ENCODE measurements around the gene ARHGAP42.

ARHGAP42 gene

DNA sequence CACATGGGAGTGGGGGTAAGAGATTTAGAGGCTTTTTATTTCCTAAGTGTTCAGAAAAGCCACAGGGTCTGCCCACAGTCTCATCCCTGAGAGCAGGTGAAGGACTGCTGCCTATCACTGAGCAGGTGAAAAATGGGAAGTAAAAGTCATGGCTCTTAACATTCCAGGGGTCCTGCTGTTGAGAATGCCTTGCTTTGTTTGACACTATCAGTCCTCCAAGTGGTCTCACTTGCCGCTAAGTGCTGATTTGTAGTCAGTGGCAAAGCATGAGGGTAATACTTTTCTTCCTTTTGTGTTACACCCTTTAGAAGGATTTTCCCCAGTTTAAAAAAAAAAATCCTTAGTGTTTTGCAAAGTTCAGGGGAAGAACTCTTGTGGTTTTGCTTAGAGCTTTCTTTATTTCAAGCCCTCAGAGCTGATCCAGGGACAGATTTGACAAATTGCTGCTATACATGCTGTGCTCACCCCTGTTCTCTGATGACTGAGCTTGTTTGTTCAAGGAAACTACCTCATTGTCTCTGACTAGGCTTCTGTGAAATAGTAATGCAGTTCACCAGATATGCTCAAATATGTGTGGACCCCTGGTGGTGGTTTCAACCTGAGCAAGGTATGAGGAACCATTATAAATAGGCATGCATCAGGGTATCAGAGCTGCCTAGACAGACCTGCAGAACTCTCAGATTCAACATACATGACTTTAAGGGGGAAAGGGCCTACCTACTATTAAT, 141.0 kb downstream of the ARHGAP42 start:
- in situ Hi-C loops (cut with HindIII; ENCODE audit: low sequenced_read_pairs): no loop called here

DNA sequence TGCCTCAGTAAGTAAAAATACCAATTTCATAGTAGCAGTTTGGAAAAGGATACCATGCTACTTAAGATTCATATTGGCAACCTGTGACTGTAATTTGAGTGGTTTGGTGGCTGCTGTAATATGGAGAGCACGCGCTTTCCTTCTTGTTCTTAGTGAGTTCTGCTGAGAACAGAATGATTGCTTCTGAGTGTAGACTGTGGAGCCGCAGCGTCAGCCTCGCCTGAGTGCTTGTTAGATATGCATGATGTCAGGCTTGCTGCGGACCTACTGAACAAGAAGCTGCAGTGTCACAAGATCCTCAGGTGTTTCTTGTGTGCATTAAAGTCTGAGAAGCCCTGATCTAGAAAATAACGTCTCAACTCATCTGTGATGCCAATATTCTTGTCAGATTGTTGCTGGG, 143.2 kb downstream of the ARHGAP42 start:
- in situ Hi-C loops (cut with HindIII; ENCODE audit: low sequenced_read_pairs): no loop called here

DNA sequence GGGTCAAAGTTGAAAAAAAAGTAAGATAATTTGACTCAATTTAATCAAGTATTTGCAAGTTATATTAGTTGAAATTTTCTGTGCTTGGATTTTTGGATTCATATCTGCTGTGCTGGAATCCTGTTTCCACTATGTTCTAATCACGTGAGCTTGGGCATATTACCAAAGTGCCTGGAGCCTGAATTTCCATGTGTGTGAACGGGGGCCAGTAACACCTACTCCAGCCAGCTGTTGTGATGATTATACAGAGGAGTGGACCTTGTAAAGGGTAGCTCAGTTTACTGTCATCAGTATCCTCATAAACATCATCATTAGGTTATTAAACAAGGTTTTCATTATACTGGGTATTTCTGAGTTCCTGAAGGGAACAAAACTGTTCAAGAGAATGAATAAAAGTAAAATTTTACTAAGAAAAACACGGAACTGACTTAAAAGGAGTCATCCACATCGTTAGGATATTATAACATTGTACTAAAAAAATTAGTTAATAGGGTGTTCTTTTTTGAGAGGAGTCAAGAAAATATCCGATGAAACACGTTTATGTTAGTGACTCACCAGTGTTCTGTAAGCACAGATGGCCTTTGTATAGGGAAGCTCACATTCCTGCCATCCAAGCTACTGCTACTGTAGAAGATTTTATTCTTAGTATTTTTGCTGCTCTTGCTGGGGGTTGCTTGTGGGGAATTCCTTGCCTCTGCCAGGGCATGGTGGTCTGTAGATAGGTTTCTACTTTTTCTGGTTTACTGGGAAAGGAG, 144.1 kb downstream of the ARHGAP42 start:
- in situ Hi-C loops (cut with HindIII; ENCODE audit: low sequenced_read_pairs): no loop called here

DNA sequence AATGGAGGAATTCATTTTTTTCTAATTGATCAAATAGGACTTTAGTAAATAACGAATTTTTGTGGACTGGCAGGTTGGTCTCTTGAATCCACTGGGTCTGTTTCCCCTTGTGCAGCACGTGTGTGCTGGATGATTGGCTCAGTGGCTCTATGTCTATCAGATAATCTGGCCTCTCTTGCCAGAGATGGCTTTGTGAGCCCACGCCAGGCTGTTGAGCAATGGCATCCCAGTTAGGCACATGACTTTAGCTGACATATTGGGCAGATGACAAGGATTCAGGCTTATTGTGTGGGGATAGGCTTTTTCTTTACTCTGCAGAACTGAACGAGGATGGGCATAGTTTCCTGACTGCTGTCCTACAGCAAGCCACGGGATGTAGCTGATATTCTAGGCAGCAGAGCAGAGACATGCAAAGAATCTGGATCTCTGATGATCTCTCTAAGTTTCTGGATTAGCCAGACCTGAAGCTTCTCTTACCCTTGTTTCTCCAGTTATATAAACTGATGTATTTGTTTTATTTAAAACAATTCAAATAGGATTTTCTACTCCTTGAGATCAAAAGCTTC, 144.9 kb downstream of the ARHGAP42 start:
- in situ Hi-C loops (cut with HindIII; ENCODE audit: low sequenced_read_pairs): no loop called here

DNA sequence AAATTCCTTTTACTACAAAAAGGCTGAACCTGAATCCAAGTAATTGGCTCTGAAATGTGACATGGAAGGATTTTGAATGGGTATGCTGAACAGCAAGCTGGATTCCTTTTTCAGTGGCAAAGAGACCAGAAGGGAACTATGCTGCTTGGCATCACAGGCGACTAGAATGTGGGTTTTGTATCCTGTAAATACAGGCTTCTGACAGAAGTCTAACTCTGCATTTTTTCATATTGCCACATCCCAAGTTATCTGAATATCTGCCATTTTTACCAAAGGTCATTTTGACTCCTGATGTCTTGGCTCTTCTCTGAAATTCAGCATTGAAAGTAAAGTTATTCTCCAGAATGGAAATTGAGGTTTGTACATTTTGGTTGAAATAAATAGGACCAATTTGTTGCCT, 145.7 kb downstream of the ARHGAP42 start:
- in situ Hi-C loops (cut with HindIII; ENCODE audit: low sequenced_read_pairs): no loop called here

DNA sequence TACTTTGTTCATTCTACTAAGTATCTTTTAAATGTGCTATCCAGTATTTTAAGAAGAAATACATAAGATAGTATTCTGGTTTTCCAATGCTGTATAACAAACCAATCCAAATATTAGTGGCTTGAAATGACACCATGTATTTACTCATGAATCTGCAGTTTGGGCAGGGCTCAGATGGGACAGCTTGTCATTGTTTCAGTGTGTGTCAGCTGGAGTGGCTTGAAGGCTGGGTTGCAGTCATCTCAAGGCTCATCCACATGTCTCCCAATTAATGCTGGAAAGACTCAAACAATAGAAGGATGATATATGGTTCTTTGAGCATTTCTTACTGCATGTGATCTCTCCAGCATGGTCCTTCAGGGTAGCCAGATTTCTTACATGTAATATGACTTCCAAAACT, 146.2 kb downstream of the ARHGAP42 start:
- in situ Hi-C loops (cut with HindIII; ENCODE audit: low sequenced_read_pairs): no loop called here

DNA sequence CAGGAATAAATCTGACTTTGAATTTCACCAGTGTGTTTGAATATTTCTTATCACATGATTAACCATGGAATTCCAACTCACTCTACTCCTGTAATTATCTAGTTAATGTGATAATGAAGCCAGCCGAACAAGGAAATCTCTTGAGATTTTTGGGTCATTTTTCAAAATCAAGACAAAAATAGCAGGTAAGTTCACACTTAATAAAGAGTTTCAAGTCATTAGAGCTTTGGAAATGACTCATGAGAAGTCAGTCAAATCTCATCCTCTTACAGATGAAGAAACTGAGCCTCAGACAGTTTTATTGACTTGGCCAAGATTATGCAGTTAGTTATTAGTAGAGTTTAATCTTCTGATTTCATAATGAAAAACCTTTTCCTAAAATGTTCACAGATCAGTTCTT, 148.8 kb downstream of the ARHGAP42 start:
- in situ Hi-C loops (cut with HindIII; ENCODE audit: low sequenced_read_pairs): no loop called here

DNA sequence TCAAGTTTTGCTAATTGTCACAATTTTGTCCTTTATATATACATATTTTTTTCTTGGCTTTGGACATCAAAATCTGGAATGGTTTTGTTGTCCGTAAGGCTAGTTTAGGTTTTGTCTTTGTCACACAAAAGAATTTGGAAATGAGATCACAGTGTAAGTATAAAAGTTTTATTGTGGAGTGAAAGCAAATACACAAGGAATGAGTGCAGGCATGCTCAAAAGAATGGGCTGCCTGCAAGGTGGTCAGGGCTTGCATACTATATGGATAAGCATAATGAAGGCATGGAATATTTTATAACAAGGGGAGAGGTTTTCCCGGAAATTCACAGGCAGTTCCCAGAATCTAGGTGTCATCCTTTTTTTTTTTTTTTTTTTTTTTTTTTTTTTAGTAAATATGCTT, 150.2 kb downstream of the ARHGAP42 start:
- in situ Hi-C loops (cut with HindIII; ENCODE audit: low sequenced_read_pairs): no loop called here

DNA sequence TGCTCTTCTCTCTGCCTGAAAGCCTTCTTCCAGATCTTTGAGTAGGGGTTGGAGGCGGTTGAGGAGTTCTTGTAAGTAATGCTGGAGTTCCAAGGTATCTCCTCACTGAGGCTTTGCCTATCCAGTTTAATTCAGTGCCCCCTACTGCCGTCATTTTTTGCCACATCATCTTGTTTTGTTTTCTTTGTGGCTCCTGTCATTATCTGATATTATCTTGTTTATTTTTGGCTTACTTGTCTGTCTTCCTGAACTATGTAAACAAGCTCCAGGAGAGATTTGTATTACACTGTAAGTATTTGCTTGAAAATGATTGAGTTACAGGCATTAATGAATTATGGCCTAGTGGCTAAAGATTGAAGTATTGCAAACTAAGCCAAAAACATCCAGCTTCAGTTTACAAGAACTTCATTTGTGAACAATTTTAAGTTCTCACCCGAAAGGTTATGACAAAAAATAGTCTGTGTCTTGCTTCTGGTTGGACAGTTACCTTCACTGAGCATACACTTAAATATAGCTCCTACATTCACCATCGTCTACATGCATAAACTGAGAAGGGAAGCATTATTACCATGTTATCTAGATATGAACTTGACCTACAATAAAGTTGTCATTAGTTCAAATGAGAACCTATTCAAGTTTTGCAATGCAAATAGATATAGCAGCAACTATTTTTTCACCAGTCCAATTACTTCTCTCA, 154.8 kb downstream of the ARHGAP42 start:
- in situ Hi-C loops (cut with HindIII; ENCODE audit: low sequenced_read_pairs): no loop called here

DNA sequence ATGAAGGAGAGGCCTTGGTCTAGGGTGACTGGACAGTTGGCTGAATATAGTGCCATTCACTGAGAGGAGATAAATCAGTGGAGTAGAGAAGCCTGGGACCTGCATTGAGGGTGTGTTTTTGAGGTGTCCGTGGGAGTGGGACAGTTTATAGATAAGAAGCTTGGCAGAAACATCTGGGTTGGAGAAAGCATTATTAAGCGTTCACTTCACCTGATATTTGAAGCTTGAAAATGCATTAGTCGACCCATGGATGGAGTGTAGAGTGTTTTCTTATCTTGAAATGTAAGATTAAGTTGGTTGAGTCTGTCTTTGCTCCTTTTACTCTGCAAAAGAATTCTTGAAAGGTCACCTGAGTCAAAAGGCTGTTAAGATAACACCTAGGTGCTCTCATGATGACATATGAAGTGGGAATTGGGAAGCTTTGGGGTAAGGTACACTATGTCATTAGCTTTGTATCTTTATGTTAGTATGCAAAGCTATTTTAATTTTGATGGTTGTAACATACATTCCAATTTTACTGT, 160.7 kb downstream of the ARHGAP42 start:
- in situ Hi-C loops (cut with HindIII; ENCODE audit: low sequenced_read_pairs): no loop called here

DNA sequence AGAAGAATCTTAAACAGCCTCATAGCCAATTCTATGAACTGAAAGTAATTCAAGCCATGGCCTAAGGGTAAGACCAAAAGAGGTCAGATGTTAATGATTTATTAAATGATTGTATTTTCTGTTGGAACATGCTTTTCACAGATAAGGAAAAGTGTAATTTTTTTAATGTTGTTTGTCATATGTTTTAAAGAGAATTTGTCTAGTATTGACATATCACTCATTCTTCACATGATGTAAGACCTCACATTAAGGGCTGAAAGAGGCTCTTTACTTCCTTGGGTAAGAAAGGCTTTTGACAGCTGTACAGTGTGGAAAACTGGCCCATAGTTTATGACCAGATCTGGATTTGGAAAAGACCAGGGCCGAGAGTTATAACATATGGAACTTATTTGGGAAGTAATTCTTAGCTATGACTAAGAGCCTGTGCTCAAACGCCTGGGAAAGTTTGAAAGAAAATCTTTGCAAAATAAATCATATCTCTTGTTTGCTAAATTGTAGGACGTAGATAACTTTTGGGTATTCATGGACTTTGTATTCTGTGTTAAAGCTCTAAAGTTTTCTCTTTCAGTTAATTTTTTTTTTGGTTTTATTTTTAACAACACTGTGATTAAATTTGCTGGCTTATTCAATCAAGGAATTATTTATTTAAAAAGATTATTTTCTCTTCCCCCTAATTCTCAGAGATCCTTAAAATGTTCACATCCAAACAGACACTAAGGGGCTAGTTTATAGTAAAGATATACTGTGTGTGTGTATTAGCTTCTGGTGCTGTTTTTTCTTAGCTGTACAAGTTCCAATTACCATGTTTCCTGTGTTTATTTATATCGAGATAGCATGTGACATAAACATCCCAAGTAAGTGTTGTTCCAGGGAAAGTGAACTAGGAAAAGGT, 162.2 kb downstream of the ARHGAP42 start:
- in situ Hi-C loops (cut with HindIII; ENCODE audit: low sequenced_read_pairs): no loop called here

DNA sequence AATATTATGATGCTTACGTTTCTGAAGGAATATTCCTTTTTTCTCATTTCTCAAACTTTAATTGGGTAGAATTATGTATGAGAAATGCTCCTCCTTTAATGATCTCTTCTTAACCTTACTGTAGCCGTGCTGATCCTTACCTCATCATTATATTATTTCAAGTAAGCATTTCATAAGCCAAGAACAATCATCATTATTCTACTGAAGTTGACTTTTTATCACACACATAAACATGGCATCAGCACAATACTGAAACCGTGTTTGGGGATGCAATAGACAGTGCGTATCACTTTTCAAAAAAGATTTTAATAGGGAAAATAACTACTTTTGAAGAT, 162.8 kb downstream of the ARHGAP42 start:
- in situ Hi-C loops (cut with HindIII; ENCODE audit: low sequenced_read_pairs): no loop called here

DNA sequence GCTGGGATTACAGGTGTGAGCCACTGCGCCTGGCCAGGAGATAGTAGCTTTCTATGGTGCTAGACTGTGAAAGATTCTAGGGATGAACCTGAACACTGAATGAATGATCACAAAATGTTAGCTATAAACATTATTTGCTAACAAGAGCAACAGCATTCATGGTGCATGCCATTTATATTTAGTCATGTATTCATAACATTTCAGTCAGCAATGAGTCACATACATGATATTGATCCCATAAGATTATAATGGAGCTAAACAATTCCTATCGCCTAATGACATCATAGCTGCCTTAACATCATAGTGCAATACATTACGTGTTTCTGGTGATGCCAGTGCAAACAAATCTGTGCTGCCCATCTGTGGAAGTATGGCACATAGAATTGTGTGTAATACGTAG, 164.1 kb downstream of the ARHGAP42 start:
- in situ Hi-C loops (cut with HindIII; ENCODE audit: low sequenced_read_pairs): no loop called here

DNA sequence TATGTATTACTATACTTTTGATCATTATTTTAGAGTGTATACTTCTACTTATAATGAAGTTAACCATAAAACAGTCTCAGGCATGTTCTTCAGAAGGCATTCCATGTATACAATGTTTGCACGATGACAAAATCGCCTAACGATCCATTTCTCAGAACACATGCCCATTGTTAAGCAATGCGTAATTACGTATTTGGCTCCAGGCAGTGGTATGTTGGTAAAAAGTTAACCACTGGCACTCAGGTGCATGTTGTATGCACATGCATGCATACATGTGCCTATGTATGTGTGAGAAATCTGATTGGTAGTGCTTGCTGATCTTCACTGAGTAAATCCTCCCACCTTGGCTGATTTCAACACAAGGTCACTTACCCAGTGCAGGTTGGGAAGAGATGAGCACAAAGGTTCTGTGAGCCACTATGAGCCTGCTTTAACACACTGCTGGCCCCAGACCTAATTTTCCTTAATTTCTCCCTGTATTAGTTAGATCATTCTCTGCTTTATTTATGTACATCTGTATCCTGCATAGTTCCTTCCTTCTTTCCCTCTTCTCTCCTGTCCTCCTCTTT, 164.6 kb downstream of the ARHGAP42 start:
- in situ Hi-C loops (cut with HindIII; ENCODE audit: low sequenced_read_pairs): no loop called here

DNA sequence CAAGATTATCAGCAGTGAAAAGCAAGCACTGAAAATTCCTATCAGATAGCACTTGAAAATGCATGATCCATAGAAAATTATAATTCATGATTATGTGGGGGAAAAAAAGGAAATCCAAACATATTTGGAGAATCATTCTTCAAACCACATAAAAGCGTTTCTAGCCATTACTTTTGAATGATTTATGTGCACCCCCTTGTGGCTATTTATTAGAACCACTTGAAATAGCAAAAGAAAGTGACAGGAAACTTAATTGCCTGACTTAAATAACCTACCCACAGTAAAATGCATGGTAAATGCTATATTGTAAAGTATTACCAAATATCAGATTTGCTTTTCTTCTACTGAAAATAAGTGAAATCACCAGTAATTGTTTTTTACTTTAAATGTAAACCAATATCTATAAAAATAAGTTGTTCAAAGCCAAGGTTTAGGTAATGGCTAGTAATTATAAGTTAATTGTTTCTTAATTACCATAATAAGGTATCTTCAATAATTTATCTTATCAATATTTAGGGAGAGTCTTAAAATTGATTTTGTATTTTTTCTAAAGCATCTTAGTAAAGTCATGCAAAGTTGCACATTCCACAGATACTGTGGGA, 168.5 kb downstream of the ARHGAP42 start:
- in situ Hi-C loops (cut with HindIII; ENCODE audit: low sequenced_read_pairs): no loop called here

DNA sequence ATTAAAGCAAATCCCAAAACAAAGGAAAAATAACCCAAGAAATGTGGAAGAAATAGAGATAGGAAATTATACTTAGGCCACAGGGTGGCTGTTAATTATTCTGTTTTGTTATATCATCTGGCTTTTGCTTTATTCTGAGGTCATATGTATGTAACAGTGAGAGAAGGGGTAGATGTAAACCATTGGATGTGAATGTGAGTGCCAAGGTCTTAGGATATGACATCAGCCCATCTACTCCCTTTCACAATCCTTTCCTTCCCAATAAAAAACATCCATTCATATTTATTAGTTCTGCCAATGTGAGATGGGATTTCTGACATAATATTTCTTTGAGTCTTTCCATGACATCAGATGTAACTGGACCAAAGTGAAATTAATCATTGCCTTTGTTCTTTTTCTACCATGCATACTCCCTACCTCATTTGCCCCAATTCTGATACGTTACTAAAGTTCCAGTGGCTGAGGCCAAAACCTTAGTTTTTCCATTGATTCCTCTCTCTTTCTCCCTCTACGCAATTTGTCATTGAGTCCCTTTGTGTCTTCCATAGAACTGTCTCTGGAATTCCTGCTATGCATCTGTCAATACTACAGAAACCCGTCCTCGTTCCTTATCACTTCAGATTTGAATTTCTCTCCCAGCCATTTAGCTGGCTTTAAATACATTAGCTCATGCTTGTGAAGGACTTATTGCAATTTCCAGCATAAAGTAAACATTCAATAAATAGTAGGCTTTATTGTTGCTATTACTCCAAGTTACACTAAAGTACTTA, 170.3 kb downstream of the ARHGAP42 start:
- in situ Hi-C loops (cut with HindIII; ENCODE audit: low sequenced_read_pairs): no loop called here

DNA sequence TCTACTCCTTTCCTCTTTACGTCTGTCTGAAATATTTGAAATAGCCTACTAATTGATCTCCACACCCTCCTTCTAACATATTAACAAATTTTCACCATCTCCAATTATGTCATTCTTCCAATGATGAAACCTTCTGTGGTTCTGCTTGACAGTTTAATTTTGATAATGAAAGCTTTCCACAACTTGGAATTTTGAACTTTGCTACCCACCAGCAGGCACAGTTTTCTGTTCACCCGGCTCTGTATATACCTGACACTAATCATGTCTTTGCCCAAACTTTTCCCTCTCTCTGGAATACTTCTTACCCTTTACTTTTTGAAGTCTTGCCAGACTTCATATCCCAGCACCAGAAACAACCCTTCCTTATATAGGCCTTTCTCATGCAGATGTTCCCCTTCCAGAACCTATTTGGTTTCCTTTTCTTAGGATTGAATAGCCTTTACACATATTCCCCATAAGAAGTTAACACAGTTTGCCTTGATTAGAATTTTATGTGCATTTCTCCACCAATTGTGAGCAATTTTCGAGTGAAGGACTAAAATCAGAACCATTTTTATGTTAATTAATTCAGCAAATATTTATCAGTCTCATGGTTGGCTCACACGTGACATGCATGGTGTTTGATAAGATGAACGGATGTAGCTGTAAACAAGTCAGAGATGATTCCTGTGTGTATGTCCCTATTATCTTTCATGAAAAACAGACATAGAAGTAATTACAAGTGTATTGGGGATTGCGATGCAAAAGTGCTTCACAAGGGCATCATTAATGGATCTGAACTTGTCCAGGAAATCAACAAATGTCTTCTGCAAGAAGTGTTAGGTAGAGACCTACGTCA, 173.4 kb downstream of the ARHGAP42 start:
- in situ Hi-C loops (cut with HindIII; ENCODE audit: low sequenced_read_pairs): no loop called here

DNA sequence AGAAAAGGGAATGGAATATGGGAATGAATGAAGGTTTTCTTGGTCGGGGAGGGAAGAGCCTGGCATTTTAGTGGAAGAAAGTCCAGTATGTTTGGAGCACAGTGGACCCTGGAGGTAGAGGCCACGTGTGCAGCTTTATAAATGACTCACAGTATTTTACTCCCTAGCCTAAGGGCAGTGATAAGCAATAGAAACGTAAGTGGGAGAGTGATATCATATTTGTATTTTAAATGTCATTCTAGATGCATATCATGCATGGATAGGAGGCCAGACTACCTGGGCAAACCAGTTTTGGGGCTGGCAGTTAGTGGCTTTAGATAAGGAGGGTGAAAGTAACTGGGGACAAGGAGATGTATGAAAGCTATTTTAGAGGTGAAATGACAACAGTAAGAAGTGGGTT, 174.1 kb downstream of the ARHGAP42 start:
- in situ Hi-C loops (cut with HindIII; ENCODE audit: low sequenced_read_pairs): no loop called here
